ENCODE measurements around the gene FSTL4. TPM values are rescaled to one million over a fixed set of nuclear protein-coding genes. Genes with fewer than 3 reads are reported as not detected.

FSTL4 gene
- total and polyA plus RNA-seq, 4 donors: 0.02 to 0.18 TPM; not detected in 2

GRCh38 chr5:133423011-133423617 is 189.2 kb downstream of the FSTL4 start:
- H3K4me3 ChIP-seq (ENCODE audit: low read depth in 1 of 3, low read length in 3 of 3): no peak overlapping the region
- TF ChIP-seq YY1 (IDR thresholded peaks at IDR 0.05) (no peak), RXRA (IDR thresholded peaks at IDR 0.05) (no peak), MAX (IDR thresholded peaks at IDR 0.05) (no peak), HNF4G (IDR thresholded peaks at IDR 0.05) (no peak), GABPA (IDR thresholded peaks at IDR 0.05 in 1 of 2, conservative IDR thresholded peaks at IDR 0.05 in 1 of 2) (no peak), HNF4A (conservative IDR thresholded peaks at IDR 0.05) (no peak), FOXA2 (IDR thresholded peaks at IDR 0.05) (no peak), TAF1 (conservative IDR thresholded peaks at IDR 0.05) (no peak), RAD21 (IDR thresholded peaks at IDR 0.05) (no peak), FOXA1 (IDR thresholded peaks at IDR 0.05) (no peak), NR2F2 (IDR thresholded peaks at IDR 0.05) (no peak), EGR1 (IDR thresholded peaks at IDR 0.05; ENCODE audit: low read depth in 2 of 2) (no peak), ZBTB33 (IDR thresholded peaks at IDR 0.05) (no peak)
- no peak overlapping the region for H3K27ac ChIP-seq (ENCODE audit: low read depth in 1 of 2, low read length in 2 of 2)
- DNase-seq (ENCODE audit: low spot score): no peak
- no peaks in the 10 kb centered on the region for H3K36me3 ChIP-seq (ENCODE audit: control insufficient read depth in 4 of 4, insufficient read depth in 3 of 4, low read depth in 1 of 4, low read length in 3 of 4)
- peaks cover 0 to 7% (median 0%) of the 10 kb centered on the region in 4 donors for H3K4me1 ChIP-seq (ENCODE audit: control insufficient read depth in 4 of 4, insufficient read depth in 4 of 4, low read length in 3 of 4)
- H3K9me3 ChIP-seq (ENCODE audit: control insufficient read depth in 4 of 4, low read length in 3 of 4): no peaks in the 10 kb centered on the region
- WGBS: 87% methylated on average over 14 of the region's 14 CpGs
- H3K9ac ChIP-seq (ENCODE audit: low read depth in 1 of 2, low read length in 2 of 2): no peak overlapping the region
- peaks cover 0 to 6% (median 0%) of the 10 kb centered on the region in 4 donors for H3K27me3 ChIP-seq (ENCODE audit: control insufficient read depth in 4 of 4, insufficient read depth in 4 of 4, low read length in 3 of 4)

- 71% methylated on average over 5 of the region's 5 CpGs for WGBS
- no peak overlapping the region for H3K27ac ChIP-seq (ENCODE audit: low read depth in 1 of 2, low read length in 2 of 2)
- H3K27me3 ChIP-seq (ENCODE audit: control insufficient read depth in 4 of 4, insufficient read depth in 4 of 4, low read length in 3 of 4): peaks cover 0 to 6% (median 0%) of the 10 kb centered on the region in 4 donors
- H3K4me1 ChIP-seq (ENCODE audit: control insufficient read depth in 4 of 4, insufficient read depth in 4 of 4, low read length in 3 of 4): peaks cover 0 to 7% (median 0%) of the 10 kb centered on the region in 4 donors
- no peak overlapping the region for H3K4me3 ChIP-seq (ENCODE audit: low read depth in 1 of 3, low read length in 3 of 3)
- no peaks in the 10 kb centered on the region for H3K36me3 ChIP-seq (ENCODE audit: control insufficient read depth in 4 of 4, insufficient read depth in 3 of 4, low read depth in 1 of 4, low read length in 3 of 4)
- no peaks in the 10 kb centered on the region for H3K9me3 ChIP-seq (ENCODE audit: control insufficient read depth in 4 of 4, low read length in 3 of 4)
- no peak for DNase-seq (ENCODE audit: low spot score)
- H3K9ac ChIP-seq (ENCODE audit: low read depth in 1 of 2, low read length in 2 of 2): no peak overlapping the region
- TF ChIP-seq FOXA1 (IDR thresholded peaks at IDR 0.05) (no peak), REST (IDR thresholded peaks at IDR 0.05) (no peak), HNF4G (IDR thresholded peaks at IDR 0.05) (no peak), ZBTB33 (IDR thresholded peaks at IDR 0.05) (no peak), GABPA (IDR thresholded peaks at IDR 0.05 in 1 of 2, conservative IDR thresholded peaks at IDR 0.05 in 1 of 2) (no peak), NR2F2 (IDR thresholded peaks at IDR 0.05) (no peak), TAF1 (conservative IDR thresholded peaks at IDR 0.05) (no peak)
Measured at GRCh38 chr5:133421806-133422205, 190.5 kb downstream of the FSTL4 start.

Data from liver (tissue), 9 donors.